Measurements from ENCODE around the gene KCNC3.

KCNC3 gene

GRCh38 chr19:50312967-50313811, 16.0 kb downstream of the KCNC3 start:
- in situ Hi-C loops (cut with MboI; ENCODE audit: low sequenced_read_pairs), result no loop called here

DNA sequence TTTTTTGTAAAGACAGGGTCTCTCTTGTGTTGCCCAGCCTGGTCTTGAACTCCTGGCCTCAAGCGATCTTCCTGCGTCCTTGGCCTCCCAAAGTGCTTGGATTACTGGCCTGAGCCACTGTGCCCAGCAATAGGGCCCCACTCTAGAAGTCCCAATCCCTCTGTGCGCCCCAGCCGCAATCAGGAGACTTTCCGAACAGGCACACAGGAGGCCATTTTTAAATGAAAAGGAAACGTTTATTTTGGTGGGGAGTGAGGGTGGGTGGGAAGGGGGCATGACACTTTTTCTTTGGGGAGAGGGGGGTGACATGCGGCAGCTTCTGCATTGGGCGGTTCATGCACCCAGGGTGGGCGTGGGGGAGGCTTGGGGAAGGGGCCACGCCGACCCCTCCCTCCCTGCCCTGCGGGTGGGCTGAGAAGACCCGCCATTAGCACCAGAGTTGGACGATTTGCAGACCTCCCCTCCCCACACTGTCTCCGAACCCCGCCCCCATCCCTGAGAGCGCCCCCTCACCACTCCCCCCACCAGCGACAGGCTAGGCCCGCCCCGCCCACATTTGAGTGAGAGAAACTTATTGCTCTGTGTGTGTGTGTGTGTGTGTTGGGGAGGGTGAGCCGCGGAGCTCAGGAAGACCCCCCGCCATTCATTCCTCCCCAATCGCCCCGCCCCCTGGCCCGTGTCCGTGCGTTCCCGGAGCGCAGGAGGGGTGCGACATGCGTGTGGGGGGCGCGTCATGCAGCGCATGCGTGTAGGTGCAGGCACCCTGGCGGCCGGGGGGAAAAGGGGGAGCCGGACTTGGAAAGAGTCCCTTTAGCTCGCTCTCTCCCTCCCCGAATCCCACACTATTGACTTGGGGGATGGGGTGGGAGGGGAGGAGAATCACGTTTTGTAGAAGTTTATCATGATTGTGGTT, 17.2 kb downstream of the KCNC3 start:
- in situ Hi-C loops (cut with MboI; ENCODE audit: low sequenced_read_pairs), result no loop called here

- in situ Hi-C loops (cut with MboI; ENCODE audit: low sequenced_read_pairs), result no loop called here
Measured at GRCh38 chr19:50310759-50311465, 18.3 kb downstream of the KCNC3 start.

GRCh38 chr19:50309396-50310125, 19.6 kb downstream of the KCNC3 start:
- in situ Hi-C loops (cut with MboI; ENCODE audit: low sequenced_read_pairs), result no loop called here

DNA sequence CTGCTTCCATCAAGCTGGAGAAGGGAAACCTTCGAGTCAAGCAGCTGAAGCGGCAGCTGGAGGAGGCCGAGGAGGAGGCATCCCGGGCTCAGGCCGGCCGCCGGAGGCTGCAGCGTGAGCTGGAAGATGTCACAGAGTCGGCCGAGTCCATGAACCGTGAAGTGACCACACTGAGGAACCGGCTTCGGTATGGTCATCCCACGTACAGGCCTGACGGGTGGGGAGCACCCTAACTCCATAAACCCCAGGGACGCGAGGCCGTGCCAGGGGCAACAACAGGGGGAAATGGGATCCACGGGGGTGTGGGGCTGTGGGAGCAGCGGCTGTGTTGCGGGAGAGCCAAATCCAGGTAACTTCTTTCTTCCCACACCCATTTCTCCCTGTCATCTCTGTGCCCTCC, 20.2 kb downstream of the KCNC3 start:
- in situ Hi-C loops (cut with MboI; ENCODE audit: low sequenced_read_pairs), result no loop called here

- in situ Hi-C loops (cut with MboI; ENCODE audit: low sequenced_read_pairs), result no loop called here
Measured at GRCh38 chr19:50303558-50303957, 25.6 kb downstream of the KCNC3 start.

DNA sequence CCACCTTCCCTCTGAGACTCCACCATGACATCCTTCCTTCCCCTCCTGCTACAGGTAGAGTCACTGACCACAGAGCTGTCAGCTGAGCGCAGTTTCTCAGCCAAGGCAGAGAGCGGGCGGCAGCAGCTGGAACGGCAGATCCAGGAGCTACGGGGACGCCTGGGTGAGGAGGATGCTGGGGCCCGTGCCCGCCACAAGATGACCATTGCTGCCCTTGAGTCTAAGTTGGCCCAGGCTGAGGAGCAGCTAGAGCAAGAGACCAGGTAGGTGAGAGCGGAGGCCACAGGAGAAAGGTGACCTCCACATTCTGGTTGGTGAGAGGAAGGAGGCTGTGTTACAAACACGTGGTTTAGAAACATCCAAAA, 27.6 kb downstream of the KCNC3 start:
- in situ Hi-C loops (cut with MboI; ENCODE audit: low sequenced_read_pairs), result no loop called here

DNA sequence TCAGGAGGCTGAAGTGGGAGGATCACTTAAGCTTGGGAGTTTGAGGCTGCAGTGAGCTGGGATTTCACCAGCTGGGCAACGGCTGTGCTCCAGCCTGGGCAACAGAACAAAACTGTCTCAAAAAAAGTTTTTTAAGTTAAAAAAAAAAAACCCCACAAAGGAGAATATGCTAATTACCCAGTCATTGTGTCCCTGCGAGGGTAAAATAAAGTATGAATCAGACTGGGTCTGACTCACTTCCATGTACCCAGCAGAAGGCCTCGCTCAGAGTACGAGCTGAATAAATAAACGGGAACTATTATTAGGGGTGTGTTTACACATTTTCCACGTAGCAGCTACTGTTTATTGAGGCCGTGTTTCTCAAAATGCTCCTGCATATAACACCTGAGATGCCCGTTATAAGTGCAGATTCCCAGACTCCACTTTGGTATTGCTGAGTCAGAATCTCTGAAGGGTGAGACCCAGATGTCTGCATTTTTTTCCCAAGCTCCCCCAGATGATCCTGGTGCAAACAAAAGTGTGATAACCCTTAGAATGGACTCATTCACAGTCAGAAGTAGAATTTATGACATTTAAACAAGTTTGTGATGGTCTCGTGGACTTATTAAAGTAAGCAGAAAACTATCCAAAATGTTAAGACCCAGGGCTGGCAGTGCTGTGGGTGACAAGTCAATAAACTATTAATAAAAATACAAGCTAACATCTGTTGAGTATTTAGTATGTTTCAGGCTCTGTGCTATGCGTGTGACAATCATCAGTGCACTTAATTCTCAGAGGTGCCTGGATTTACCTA, 28.2 kb downstream of the KCNC3 start:
- in situ Hi-C loops (cut with MboI; ENCODE audit: low sequenced_read_pairs), result no loop called here

DNA sequence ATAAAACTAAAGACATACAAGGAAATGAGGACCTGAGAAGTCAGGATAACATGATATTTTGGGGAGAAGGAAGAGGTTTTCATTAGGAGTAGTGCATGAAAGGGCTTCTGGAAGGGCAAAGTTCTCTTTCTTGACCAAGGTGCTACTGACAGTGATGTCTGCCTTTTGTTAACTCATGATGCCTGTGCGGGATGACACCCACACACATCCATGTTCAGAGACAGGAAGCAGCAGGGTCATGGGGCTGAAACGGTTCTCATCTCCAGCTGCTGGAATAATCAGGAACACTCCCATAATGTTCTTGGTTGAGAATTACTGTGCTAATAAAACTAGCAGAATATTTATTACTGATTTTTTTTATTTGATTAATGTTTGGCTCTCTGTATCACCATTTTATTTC, 29.1 kb downstream of the KCNC3 start:
- in situ Hi-C loops (cut with MboI; ENCODE audit: low sequenced_read_pairs), result no loop called here

- in situ Hi-C loops (cut with MboI; ENCODE audit: low sequenced_read_pairs), result no loop called here
Measured at GRCh38 chr19:50293263-50294004, 35.7 kb downstream of the KCNC3 start.

- in situ Hi-C loops (cut with MboI; ENCODE audit: low sequenced_read_pairs), result no loop called here
Measured at GRCh38 chr19:50292216-50292827, 36.9 kb downstream of the KCNC3 start.

- in situ Hi-C loops (cut with MboI; ENCODE audit: low sequenced_read_pairs), result no loop called here
Measured at GRCh38 chr19:50290775-50291174, 38.4 kb downstream of the KCNC3 start.

GRCh38 chr19:50290011-50290410, 39.2 kb downstream of the KCNC3 start:
- in situ Hi-C loops (cut with MboI; ENCODE audit: low sequenced_read_pairs), result no loop called here

- in situ Hi-C loops (cut with MboI; ENCODE audit: low sequenced_read_pairs), result no loop called here
Measured at GRCh38 chr19:50288954-50289353, 40.2 kb downstream of the KCNC3 start.

GRCh38 chr19:50287331-50287730, 41.8 kb downstream of the KCNC3 start:
- in situ Hi-C loops (cut with MboI; ENCODE audit: low sequenced_read_pairs), result no loop called here

DNA sequence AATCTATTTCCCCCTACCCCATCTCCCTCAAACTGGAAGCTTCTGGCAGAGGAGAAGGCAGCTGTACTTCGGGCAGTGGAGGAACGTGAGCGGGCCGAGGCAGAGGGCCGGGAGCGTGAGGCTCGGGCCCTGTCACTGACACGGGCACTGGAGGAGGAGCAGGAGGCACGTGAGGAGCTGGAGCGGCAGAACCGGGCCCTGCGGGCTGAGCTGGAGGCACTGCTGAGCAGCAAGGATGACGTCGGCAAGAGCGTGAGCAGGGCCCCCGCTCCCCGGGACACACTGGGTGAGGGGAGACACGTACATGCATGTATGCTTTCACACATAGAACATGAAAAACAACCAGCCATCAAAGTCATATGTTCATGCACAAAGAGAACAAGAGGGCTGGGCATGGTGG, 42.7 kb downstream of the KCNC3 start:
- in situ Hi-C loops (cut with MboI; ENCODE audit: low sequenced_read_pairs), result no loop called here

DNA sequence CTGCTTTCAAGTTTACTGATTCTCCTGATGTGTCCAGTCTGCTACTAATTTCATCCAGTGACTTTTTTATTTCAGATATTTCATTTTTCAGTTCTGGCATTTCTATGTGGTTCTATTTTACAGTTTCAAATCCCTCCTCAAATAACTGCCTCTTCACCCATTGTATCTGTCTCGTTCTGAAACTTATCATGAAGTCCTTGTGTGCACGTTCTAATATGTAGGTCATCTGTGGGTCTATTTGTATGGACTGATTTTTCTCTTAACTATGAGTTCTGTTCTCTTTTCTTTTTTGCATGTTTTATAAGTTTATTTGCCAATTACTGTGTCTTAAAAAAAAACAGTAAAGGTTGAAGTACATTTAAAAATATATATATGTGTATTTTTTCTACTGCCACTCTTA, 43.3 kb downstream of the KCNC3 start:
- in situ Hi-C loops (cut with MboI; ENCODE audit: low sequenced_read_pairs), result no loop called here

GRCh38 chr19:50281491-50281890, 47.7 kb downstream of the KCNC3 start:
- in situ Hi-C loops (cut with MboI; ENCODE audit: low sequenced_read_pairs), result no loop called here

- in situ Hi-C loops (cut with MboI; ENCODE audit: low sequenced_read_pairs), result no loop called here
Measured at GRCh38 chr19:50280983-50281382, 48.2 kb downstream of the KCNC3 start.

All from hTERT RPE-1 (cell line).